ENCODE data around the gene ZNF462.

The ZNF462 gene

DNA sequence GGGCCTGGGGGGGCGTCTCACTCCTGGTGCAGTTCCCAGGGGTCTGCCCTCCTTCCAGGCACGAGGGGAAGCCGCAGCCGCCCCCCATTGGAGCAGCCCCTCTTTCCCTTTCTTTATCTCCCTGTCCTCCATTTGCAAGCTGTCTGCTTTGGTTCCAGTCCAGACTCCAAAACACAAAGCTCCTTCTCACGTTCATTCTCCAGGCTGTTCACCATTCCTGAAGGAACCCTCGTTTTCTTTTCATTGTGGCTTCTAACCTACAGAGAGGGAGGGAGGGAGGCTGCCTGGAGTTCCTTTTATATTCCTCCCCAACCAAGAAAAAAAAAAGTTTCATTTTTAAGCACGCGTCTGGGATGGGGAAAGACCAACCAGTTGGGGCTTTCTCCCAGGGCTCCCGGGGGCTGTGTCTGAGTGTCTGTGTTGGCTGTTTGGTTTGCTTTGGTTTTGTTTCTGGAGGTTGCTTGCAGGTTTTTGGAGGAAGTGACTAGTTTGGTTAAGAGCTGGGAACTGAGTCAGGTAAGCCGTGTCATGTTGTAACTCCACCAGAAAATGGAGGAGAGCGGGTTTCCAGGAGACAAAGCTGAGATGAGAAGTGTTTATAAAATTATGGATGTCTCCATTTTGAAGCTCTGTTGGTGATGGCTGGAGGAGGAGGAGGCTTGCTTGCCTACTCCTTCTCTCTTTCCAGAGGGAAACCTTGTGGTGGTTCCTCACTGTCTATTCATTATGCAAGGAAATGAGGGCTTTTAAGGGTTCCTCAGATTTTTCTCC is 1.6 kb downstream of the ZNF462 start:
- no peak for DNase-seq (ENCODE audit: low read depth in 2 of 2)

DNA sequence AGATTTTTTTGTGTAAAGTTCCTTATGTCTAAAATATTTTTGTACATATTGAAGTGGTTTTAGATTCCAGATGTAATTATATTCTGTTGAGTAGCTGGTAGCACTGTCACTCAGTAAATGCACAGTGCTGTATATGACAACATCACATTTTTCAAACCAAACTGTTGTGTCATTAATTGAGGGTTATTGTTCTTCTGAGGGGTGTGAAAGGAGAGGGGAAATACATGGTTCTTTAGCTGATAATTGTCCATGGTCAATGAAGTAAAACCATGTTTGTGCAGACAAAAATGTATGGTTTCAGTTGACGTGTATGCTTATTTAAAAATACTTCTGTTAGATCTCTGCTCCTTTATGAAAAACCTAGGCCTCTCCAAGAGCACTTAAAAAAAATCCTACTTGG is 3.3 kb downstream of the ZNF462 start:
- DNase-seq (ENCODE audit: low read depth in 2 of 2): no peak

DNA sequence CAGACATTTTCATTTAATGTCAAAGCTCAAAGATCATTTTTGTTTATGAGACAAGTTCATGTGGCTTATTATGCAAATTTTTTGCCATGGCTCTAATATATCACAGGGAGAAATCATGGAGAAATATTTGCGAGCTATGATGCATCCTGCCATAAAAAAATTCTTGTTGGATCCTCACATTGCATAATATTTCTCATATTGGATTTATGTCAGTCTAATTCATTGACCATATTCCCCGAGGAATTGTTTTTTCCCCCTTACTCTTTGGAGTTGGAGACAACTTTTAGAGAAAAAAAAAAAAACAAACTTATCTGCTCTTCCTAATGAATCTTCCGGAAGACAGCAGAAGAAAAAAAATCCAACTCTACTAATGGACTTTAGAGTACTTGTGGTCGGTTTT is 4.3 kb downstream of the ZNF462 start:
- DNase-seq (ENCODE audit: low read depth in 2 of 2): no peak

DNA sequence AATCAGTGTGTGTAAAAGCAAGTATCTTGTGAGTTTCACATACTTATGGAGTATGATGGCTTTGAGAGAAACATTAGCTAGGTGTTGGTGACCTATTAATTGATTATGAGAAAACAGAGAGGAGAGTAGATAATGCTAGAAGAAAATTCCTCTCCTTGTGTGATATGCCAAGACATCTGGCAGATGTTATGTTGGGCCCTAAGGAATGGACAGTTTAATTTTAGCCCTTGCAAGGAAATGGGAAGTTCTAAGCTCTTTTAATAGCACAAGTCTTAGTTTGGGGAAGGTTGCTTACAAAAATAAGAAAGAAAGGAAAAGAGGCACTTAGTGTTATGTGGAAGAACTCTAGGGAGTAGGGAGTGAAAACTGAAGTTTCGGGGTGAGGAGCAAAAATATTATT is 5.1 kb downstream of the ZNF462 start:
- DNase-seq (ENCODE audit: low read depth in 2 of 2): no peak

DNA sequence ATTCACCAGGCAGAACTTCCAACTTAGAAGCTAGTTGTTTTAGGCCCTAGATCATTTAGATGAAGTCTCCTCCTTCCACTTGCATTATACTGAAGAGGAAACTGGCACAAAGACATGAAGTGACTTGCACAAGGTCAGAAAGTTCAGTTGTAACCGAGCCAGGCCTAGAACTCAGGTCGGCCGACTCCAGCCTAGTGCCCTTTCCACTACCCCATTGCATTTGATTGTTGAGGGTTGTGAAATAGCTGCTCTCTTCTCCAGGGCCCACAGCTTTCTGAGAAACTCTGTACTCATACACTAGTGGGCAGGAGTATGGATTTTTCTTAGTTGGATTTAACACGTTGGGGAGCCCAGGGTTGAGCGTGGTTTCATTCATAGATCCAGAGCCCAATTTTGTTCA is 5.6 kb downstream of the ZNF462 start:
- DNase-seq (ENCODE audit: low read depth in 2 of 2): no peak

DNA sequence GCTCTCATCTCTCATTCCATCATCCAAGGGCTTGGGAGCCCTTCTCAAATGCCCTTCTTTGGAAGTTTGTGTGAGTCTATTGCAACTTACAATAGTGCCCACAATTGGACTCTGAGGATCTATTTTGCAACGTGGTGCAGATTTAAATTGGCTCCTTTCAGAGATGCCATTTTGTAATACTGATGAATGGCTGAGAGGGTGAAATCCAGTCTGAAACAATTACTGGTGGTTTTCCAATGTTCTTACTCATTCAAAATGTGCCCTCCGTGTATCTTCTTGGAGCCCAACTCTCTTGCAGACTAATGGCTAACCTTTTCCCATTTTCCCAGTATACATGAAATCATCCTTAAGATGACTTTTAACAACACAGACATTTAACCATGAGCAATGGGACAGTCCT is 6.1 kb downstream of the ZNF462 start:
- DNase-seq (ENCODE audit: low read depth in 2 of 2): no peak

DNA sequence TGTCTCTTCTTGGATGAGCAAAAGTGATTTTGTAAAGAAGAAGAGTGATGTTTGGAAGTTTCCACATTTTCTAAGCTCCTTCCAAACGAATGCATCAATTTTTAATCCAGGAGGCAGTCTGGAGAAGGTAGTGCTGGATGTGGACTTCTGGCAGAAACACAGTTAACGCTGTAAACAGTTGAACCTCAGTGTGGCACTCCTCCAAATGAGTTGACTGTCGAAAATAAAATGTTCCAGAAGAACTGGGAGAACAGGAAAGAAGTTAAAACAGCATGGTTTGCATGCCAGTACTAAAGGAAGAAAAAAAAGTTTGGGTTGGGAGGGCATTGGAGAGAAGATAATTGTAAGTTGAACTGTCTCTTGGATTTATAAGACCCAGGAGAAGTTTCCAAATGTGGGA is 6.5 kb downstream of the ZNF462 start:
- DNase-seq (ENCODE audit: low read depth in 2 of 2): no peak

DNA sequence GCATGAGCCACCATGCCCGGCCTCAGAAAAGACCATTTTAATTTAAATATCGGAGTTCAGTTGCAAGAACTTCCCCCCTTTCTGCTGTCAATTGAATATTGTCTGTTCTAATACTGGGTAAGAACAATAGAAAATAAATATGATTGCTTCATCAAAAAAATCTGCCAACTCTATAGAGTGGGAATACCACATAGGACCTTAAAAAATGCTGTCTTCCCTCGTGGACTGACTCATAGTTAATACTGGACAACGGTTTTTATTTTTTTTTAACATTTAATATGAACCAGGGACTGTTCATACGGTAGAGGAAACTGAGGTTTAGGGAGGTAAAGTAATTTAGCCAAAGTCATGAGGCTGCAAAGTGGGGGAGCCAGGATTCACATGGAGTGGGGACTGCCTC is 9.7 kb downstream of the ZNF462 start:
- no peak for DNase-seq (ENCODE audit: low read depth in 2 of 2)

DNA sequence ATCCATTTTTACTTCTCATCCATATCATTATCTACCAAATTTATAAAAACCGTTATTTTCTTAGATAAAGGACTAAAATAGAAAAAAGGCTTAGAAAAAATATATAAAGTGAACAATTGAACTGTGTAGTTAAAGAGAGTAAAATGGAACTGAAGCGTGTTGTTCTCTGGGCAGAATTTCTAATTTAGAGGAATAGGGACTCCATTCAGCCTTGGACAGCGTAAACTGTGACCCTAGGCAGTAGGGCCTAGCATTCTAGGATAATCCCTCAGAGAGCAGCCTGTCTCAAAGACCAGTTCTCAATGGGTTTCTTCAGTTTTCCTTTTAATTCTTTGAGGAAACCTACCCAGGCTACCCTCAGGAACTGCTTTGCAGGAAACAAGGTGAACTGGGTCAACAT is 11.1 kb downstream of the ZNF462 start:
- DNase-seq (ENCODE audit: low read depth in 2 of 2): no peak

DNA sequence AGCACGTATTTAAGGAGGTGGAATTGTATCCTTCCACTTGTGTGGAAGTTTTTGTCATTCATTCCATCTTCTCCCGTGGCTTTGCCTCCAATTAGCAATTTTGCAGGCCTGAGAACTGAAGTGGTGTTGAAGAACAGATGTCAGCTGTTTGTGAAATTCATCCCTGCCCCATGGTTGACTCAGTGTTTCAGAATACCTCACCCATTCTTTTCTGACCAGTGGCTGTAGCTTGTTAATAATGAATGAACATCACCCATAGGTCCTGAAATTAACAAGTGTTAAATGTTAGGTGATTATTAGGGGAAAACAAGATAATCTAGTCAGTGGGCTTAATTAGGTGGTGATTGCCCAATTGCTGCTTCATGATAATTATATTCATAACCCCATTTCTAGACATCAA is 11.7 kb downstream of the ZNF462 start:
- no peak for DNase-seq (ENCODE audit: low read depth in 2 of 2)

DNA sequence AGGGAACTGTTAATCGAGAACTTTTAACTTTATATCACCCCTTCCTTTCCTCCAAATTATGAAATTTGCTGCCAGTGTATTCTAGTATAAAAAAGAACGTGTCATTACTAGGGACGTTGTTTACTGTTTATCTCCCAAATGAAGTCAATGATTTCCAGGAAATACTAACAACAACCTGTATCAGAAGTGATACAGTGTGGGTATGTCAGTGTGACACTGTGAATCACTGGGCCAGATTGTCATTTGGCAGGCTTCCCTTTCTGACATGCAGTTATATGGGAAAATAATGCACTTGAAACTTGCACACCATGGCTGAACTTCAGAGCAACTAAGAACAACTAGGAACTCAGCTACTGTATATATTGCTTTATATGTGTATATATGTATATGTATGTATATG is 12.6 kb downstream of the ZNF462 start:
- no peak for DNase-seq (ENCODE audit: low read depth in 2 of 2)

DNA sequence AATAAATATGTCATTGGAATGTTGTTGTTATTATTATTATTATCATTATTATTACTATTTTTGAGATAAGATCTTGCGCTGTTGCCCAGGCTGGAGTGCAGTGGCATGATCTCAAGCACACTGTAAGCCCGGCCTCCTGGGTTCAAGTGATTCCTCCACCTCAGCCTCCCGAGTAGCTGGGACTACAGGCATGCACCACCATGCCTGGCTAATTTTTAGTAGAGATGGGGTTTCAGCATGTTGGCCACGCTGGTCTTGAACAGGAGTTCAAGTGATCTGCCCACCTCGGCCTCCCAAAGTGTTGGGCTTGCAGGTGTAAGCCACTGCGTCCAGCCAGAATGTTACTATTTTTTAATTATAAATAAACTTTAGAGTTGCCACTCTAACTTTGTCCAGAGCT is 14.4 kb downstream of the ZNF462 start:
- no peak for DNase-seq (ENCODE audit: low read depth in 2 of 2)

DNA sequence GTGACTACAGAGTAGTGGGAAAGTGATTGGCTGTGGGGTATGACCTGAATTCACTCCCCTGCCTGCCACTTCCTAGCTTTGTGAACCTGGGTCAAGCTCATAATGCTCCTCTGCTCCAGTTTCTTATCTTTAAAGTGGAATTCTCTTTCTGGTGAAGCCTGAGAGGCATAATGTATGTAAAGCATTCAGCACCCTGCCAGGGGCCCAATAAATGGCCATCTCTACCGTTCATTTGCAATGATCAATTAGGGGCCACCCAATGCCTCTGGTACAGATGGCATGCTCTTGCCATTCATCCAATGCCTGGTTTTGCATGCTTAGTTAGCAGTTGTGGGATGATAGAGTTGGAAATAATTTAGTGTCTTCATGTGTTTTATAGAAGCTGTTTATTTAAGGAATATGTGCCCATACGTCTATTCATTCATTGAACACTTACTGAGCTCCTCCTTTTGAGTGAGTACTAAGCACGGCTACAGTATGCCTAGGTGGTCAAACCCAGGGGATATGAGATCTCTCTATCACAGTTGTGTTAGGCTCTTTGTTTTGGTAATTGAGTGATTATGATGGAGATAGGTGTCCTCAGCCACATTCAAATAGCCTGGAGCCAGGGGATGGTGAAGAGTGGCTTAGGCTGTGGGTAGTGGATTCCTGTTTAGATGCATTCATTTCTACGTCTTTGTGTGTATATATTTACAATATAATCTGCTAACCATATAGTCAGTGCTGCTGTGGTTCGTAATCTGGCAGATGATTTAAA is 15.3 kb downstream of the ZNF462 start:
- DNase-seq (ENCODE audit: low read depth in 2 of 2): no peak

DNA sequence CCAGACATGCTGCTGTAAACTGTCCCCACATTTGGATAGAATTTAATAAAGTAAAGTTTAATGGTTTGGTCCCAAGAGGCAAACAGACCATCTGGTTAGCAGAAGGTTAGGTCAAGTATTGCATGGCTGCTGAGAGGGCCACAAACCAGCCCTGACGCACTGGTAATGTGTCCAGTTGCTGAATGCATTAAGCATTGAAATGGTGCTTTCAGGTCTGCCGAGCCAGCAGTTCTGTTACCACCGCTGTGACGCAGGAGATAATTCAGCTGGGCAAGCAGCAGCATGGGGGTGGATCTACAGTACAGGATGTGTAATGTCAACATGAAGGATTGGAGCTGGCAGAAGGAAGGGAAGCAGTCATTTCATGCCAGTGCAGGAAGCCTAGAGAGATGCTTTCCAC is 16.0 kb downstream of the ZNF462 start:
- DNase-seq (ENCODE audit: low read depth in 2 of 2): no peak

DNA sequence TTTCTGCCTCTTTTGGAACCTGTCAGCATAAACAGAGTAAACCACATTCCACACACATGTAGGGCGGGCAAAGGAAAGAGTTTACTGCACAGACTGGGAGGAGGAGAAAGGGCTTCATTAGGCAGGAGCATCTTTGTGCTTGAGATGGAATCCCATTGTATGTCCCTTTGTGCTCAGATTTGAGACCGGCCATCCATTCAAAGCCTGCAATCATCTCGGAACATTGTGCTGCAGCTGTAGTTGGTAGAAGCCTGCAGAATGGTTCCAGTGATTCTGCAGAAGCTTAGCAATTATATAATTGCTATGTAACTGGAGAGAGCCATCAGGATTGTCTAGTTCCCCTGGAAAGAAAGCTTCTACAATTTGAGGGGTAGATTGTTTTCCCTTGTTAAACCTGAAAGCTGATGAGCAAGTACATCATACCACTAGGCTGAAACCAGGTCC is 16.5 kb downstream of the ZNF462 start:
- no peak for DNase-seq (ENCODE audit: low read depth in 2 of 2)

DNA sequence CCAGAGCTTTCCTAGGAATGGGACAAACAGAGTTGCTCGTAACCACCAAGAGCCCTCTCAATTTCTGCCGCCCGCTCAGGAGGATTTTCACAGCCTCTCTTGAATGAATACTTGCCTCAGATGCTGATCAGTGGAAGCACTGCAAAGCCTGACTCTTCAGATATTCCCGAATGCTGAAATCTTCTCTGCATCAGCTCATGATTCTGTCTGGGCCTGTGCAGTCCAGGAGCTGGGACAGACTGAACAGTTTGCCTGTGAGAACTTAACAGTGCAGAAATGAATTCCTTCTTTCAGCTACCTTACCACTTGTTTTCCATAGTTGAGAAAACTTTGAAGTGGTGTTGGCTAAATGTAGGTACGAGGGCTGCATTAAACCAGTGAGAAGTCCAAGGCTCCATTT is 17.1 kb downstream of the ZNF462 start:
- DNase-seq (ENCODE audit: low read depth in 2 of 2): no peak

DNA sequence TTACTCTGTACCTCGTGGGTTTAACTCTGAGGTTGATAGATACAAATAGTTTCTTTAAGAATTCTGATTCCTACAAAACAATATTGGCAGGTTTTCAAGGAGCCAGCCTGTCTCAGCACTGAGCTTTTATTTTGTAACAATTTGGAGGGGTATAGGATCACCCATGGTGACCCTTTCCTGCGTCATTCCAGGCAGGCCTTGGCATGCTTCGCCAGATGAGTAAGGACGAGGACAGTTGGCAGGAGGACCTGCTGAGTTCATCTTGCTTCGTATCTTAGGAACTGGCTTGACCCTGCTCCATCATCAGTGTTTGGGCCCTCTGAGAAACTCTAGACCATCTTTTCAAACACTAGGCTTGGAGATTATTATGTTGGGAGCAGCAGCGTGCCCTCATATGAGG is 17.9 kb downstream of the ZNF462 start:
- no peak for DNase-seq (ENCODE audit: low read depth in 2 of 2)

DNA sequence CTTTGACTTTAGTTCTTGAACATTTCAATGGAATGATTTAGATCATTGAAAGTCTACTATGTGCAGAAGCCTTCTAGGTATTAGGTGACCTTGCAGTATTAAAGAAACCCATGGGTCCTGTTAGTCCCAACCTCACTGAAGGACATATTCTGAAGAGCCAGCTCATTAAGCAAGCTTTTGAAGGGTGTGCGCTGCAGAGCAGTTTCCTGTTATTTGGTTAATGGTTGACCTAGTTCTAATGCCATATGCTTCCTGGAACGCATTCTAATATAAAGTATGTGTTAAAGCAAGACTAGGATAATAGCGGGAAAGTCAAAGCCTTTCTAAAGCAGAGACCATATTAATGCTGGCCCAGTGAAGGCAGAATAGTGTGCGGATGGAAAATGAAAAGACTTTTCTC is 20.1 kb downstream of the ZNF462 start:
- no peak for DNase-seq (ENCODE audit: low read depth in 2 of 2)

DNA sequence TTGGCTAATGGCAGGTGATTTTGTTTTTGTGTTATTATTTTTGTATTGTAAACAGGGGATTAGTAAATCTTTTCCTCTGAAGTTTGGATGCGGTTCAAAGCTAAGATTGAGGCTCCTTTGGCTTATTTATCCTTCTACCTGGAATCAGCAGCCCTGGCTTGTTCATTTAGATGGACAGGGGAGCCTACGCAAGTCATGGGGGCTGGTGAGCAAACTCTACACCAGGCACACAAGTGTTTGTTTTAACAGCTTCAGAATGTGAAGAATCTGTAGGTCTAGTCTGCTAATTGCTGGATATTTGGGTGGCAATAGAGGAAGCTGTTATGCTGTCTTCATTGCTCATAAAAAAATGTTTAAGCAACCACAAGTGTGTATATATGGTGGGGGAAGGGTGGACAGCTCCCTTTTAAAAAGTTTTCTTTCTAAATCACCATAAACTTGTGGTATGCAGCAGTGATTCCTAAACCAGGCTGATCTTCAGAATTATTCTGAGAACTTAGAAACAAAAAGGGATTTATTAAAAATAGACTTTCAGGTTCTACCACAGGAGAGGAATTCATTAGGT is 20.7 kb downstream of the ZNF462 start:
- DNase-seq (ENCODE audit: low read depth in 2 of 2): no peak

DNA sequence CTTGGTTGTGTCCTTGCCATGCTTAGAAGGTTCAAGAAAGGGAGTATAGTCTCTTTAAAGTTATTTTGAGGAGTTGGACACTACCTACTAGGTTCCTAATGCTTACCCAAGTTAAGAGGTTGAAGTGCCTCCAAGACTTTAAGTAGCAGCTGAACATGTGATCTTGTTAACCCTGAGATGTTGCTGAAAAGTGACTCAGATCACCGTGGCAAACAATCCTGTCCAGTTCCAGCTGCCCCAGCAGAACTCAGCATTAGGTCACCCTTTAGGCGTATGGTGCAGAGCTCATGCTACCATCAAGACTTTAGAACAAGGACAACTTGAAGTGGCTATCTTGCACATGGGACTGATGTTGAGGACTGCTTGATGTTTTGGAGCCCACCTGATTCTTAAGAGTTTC is 22.5 kb downstream of the ZNF462 start:
- DNase-seq (ENCODE audit: low read depth in 2 of 2): no peak

DNA sequence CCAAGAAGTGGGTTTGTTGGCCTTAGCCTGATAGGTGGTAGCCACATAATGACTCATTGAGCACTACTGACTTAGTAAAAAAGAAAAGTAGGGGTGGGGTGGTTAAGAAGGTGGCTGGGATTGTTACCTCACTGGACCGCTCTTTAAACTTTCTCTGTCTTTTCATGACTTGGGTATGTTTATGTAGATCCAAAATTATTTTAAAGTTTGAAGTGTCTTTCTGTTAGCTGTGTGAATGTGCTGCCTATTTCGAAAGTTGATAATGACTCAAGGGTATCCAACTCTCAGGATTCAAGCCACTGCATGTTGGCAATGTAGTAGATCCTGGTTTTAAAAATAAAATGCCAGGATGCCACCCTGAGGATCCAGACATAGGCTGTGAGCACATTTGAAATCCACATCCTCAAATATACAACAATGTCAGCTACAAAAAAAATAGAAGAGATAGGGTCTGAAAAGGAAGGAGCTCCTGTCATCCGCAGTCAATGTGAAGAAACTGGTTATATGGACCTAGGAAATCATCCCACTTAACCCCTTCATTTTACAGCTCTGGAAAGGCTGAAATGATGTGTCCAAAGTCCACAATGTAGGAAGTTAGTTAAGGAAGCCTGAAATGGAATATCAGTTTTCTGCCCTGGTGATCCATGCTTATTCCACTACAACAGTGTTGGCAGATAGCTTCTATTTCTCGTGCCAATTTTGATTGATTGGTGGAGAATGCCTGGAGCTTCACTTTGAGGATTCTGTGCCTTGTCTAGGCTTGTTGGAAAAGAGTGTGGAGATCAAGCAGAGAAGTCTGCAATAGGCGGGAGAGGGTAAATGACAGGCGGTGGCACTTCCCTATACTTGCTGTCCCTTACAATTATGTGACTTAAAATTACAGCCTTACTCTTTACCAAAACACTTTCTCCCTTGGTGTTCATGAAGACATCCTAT is 23.4 kb downstream of the ZNF462 start:
- no peak for DNase-seq (ENCODE audit: low read depth in 2 of 2)

DNA sequence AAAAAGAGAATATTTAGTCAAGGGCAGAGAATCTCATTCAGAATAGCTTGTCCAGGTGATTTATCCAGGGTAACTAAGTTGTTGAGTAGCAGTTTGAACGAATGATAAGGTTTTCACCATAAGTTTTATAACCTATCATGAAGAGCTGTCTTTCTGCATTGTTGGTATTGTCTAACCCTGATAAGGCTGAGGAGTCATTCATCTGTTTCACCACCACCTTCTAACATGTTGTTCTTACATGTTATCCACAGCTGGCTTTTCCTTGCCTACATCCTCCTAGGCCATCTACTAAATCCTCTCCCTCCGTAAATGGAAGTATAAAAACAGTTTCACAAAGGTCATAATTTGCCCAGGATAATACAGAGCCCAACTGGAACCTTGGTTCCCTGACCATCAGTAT is 24.1 kb downstream of the ZNF462 start:
- DNase-seq (ENCODE audit: low read depth in 2 of 2): no peak
